HG03460 (cell line): Measurements from ENCODE around the gene SRPRA.

Experiments
- ATAC-seq: cut with Tn5 transposase; IDR thresholded peaks from one replicate; pipeline ENCODE4 v1.9.1; 2021; ENCODE audit not compliant: unreplicated experiment

SRPRA gene

DNA sequence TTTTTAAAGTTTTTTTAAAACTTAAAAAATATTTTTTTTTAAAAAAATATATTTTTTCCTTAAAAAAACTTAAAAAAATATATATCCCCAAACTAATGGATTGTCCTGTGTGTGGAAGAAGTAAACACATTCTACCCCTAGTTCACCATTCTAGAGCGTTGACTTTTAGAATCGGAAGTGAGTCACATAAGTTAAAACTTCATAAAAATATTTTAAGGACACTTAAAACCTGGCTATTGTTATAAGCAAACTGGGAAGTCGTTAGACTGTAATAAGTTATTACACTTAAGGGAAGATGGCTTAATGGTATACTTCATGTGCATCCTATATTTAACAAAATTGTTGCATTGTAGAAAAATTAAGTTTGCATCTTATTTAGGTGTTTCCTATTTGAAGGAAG lies 36.0 kb downstream of the SRPRA start:
- no peak for ATAC-seq

DNA sequence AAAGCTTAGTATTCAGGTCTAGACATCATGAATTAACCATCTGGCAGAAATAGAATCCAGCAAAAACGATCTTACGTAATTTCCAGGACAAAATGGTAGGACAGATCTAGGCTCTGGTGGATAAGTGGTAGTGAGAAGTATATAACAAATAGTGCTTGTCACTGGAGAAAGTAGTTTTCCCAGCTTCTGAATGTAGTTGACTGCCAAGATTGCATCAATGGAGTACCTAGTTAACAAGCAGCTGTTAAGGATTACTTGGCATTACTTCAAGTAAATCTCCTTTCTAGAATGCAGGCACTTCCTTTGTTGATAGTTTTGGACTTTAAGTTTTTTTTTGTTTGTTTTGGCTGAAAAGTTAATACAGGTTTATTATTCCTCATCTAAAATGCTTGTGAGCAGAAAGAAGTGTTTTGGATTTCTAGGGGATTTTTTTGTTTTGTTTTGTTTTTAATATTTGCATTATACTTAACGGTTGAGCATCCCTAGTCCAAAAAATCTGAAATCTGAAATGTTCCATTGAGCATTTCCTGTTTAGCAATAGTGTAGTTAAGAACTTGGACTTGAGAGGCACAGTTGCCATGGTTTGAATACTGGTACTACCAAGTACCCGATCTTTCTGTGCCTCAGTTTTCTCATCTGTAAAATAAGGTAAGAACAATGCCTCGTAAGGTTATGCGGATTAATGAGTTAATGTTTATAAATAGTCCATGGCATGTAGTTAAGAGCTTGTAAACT lies 36.8 kb downstream of the SRPRA start:
- no peak for ATAC-seq

DNA sequence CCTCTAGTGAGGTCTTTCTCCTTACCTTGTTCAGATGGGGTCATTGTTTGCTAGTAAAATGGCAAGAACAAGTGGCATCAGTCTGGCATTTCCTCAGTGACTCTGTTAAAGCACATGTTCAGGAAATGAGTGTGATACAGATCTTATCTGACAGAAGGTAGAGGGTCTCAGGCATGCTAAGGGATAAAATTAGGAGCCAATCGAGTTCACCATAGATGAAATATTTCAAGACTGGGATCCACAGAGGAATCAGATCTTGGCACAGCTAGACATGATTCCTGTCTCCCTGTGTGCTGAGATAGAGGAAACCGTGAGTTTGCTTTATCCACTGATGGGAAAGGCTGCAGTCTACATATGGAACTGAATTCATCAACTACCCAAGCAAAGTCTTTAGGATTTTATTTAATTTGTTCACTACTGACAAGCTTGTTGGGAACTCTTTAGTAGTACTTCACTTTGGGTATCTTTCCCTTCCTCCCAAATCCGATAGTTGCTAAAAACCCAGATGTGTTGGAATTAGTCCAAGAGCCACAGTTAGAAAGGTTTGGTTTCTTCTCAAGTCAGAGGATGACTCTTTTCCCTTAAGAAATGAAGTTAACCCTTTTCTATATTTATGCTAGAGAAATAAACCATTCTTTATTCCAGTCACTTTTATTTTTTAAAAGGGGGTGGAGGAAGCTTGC lies 38.7 kb downstream of the SRPRA start:
- no peak for ATAC-seq

DNA sequence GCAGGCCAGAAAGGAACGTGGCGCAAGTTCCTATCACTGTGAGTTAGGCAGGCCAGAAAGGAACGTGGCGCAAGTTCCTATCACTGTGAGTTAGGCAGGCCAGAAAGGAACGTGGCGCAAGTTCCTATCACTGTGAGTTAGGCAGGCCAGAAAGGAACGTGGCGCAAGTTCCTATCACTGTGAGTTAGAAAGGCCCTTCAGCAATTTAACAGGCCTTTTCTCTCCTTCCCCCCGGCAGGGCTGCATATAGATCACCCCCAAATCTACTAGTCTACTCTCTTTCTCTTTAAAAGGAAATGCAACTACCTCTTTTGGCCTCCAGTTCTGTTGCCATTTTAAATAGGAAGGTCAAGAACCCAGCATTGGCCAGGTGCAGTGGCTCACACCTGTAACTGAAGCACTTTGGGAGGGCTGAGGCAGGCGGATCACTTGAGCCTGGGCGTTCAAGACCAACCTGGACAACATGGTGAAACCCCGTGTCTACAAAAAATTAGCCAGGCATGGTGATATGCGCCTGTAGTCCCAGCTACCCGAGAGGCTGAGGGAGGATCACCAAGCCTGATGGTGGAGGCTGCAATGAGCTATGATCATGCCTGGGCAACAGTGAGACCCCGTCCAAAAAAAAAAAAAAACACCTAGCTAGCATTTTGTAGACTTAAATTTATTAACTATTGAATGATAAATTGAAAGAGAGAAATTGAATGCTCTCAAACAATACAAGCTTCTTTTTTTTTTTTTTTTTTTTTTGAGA lies 42.2 kb downstream of the SRPRA start:
- ATAC-seq, result no peak

DNA sequence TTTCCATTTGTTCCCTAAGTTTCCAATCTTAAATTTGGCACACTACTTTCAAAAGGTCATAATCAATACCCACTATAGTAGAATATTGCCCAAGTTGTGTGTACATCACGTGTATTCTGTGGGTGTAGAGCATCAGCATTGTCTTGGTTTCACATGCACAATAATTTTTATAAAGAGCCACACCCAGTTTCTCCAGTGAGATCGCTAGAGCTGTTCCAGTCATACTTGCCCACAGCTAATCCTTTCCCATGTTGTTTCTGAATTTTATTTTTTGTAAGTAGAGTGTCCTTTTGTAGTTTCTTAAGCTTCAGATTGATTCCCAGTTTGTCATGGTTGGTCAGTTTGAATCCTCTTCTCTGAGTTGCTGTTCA lies 43.4 kb downstream of the SRPRA start:
- no peak for ATAC-seq

DNA sequence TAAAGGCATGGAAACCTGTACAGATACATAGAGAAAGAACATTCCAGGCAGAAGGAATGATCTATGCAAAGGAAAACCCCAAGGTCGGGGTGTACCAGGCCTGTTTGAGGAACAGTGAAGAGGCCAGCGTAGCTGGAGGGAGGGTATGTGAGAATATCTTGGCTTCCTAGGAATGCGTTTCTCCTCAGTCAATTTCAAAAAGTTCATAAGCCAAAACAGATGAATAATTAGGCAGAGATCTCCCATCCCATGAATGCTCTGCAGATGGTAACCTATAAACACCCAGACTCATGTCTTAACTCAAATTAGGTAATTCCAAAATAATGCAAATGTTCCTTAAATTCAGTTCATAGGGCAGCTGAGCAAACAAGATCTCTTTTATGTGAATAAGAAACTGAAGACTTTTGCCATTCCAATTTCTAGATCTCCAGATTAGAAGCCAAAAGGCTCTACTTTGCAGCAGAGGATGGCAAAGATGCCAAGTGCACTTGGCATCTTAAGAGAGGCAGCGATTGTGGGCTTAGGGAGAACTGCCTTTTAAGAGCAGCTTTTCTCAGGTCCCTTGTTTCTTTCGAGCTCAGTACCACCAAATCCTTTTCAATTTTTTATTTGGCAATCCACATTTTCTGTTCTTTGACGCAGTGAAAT lies 43.9 kb downstream of the SRPRA start:
- ATAC-seq, result no peak

DNA sequence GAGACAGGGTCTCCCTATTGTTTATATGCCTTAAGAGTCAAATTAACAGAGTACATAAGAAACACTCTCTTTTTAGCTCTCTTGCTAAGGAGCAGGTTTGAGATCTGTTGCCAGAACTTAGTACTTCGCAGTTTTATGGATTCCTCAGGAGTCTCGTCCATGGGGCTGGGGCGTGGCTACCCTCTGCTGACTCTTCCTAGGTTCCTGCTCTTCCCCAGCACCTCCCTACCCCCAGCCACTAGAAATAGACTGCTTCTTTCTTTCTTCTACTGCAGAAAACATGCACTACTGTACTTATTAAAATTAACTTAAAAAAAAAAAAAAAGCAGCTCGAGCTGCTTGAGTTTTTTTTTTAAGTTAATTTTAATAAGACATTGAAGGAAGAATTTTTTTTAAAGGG lies 49.1 kb downstream of the SRPRA start:
- ATAC-seq, result no peak

DNA sequence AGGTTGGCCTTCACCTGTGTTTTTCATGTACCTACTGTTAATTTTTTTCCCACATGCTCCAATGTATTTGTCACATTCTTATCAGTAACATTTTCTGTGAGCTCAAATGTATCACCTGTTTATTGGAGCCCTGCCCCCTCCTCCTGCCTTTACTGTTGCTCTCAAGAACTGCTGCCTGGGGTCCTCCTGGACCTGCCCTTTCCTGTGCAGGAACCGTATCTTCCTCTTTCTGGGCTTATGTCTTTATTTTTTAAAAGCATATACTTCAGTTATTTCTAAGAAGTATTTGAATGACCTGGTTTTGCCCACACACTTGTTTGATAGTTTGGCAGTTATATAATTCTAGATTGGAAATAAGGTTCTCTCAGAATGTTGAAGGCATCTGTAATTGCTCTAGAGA lies 51.2 kb downstream of the SRPRA start:
- ATAC-seq, result no peak

DNA sequence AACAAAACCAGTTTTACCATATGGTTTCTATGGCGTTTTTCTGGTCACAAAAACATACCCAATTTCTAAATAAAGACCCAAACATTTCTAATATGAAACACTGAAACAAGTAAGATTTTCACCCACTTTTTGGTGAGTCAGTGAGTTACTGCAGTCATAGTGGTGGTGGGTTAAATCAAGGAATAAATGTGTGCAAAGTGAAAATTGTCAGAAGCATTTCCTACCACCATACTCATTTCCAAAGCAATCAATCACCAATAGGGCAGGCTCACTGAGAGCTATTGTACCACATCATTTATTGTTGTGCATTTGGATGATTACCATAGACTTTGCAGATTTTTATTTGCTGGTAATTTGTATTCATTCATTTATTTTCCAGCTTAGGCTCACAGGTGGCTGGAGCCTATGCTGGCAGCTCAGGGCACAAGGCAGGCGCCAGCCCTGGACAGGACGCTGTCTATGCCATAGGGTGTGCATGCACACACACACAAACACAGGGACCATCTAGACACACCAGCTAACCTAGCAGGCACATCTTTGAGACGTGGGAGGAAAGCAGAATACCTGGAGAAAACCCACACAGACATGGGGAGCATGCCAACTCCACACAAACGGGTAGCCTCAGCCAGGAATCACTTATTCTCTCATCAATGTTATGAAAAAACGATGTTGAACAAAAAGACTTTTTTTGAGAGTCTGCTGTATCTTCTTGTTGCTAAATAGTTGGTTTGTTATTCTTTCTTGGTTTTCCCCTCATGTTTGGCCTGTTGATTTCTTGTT lies 52.0 kb downstream of the SRPRA start:
- no peak for ATAC-seq

DNA sequence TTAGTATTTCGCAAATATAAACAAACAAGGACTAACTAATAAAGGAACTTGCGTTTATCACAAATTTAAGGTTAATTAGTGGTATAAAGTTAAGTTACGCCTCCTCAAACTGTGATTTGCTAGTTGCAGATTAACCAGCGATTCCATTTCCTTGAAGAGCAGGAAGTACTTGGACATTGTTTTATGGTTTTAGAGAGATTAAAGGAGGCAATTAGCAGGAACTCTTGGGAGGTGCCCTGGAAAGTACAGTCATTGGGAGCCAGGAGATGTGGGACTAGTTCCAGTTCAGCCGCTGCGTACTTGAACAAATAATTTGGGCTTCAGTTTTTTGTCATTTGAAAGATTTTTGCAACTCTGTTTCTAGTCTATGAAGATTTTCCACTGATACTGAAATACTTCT lies 53.9 kb downstream of the SRPRA start:
- ATAC-seq, result no peak

DNA sequence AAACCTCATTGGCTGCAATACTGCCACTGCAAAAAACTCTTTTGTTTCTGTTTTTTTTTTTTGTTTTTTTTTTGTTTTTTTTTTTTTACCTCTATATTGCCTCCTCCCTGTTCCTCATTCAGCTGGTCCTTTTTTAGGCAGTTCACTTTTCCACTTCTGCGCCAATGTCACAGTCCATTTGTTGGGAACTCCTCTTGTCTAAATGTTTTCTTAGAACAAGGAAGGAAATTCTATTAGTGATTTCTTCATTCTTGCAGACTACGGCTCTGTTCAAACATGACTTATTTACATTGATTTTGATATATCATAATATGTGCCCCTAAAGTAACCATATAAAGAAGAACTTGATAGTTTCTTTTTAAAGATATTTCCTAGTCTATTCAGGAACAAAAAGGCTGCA lies 54.3 kb downstream of the SRPRA start:
- ATAC-seq, result no peak
